ENCODE results near the gene MUC13.
"Not testable (repeated sequence)": the region's sequence is repeated elsewhere in the genome, so short reads cannot be mapped to it uniquely, and the experiment has no call there.

The MUC13 gene

GRCh38 chr3:124963755-124964154 is 29.2 kb upstream of the MUC13 start:
- Histone ChIP-seq H3K4me3 (no peak overlapping the region), H3K36me3 (replicated peaks) (no peaks in the 10 kb centered on the region), H3K4me1 (no peaks in the 10 kb centered on the region), H3K9me3 (no peaks in the 10 kb centered on the region), H3K27me3 (ENCODE audit: low read depth) (no peaks in the 10 kb centered on the region)
- in situ Hi-C loops (cut with MboI; ENCODE audit: low sequenced_read_pairs) = no loop called here
- no peak for DNase-seq (ENCODE audit: low spot score in 2 of 2)

GRCh38 chr3:124962403-124962940 is 27.9 kb upstream of the MUC13 start:
- in situ Hi-C loops (cut with MboI; ENCODE audit: low sequenced_read_pairs) = no loop called here
- Histone ChIP-seq H3K4me3 (no peak overlapping the region), H3K9me3 (no peaks in the 10 kb centered on the region), H3K4me1 (no peaks in the 10 kb centered on the region), H3K27me3 (ENCODE audit: low read depth) (no peaks in the 10 kb centered on the region), H3K36me3 (replicated peaks) (no peaks in the 10 kb centered on the region)
- DNase-seq (ENCODE audit: low spot score in 2 of 2) = peak; percentile 14 to 65

DNA sequence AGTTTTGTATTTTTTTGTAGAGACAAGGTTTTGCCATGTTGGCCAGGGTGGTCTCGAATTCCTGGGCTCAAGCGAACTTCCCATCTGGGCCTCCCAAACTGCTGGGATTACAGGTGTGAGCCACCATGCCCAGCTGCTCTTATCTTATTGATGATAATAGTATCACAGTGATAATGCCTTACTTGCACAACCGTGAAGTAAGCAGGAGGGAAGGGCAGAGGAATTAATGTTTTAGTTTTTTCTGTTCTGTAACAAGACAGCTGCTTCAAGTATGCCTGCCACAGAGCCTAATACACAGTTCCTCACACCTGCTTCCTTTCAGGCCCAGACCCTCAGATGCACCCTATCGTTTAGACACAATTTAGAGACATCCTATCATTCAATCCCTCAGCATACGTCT is 26.1 kb upstream of the MUC13 start:
- H3K9me3 ChIP-seq = no peaks in the 10 kb centered on the region

GRCh38 chr3:124960105-124960504 is 25.6 kb upstream of the MUC13 start:
- in situ Hi-C loops (cut with MboI; ENCODE audit: low sequenced_read_pairs) = no loop called here
- Histone ChIP-seq H3K27me3 (ENCODE audit: low read depth) (no peaks in the 10 kb centered on the region), H3K36me3 (replicated peaks) (no peaks in the 10 kb centered on the region), H3K4me1 (no peaks in the 10 kb centered on the region), H3K4me3 (no peak overlapping the region), H3K9me3 (no peaks in the 10 kb centered on the region)
- no peak for DNase-seq (ENCODE audit: low spot score in 2 of 2)

More for the DNA sequence above, 26.1 kb upstream of the MUC13 start:
- DNase-seq (ENCODE audit: low spot score in 2 of 2) = no peak
- Histone ChIP-seq H3K4me3 (no peak overlapping the region), H3K36me3 (replicated peaks) (no peaks in the 10 kb centered on the region), H3K27me3 (ENCODE audit: low read depth) (no peaks in the 10 kb centered on the region), H3K4me1 (no peaks in the 10 kb centered on the region)
- in situ Hi-C loops (cut with MboI; ENCODE audit: low sequenced_read_pairs) = no loop called here

DNA sequence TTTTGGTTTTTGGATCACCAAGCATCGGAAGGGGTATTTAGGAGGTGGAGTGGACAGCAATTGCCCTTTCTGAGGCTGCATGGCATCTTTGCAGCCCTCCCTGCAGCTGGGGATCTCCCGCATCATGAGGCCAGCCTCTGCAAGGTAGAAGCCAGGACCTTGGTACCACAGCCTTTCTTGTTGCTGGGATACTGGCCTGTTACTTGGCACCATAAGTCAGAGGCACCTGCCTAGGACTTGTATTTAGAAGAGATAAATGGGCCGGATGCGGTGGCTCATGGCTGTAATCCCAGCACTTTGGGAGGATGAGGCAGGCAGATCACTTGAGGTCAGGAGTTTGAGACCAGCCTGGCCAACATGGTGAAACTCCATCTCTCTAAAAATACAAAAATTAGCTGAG is 23.4 kb upstream of the MUC13 start:
- H3K4me3 ChIP-seq; H3K36me3 ChIP-seq (replicated peaks); H3K27me3 ChIP-seq (ENCODE audit: low read depth); H3K9me3 ChIP-seq; in situ Hi-C loops (cut with MboI; ENCODE audit: low sequenced_read_pairs); H3K4me1 ChIP-seq; DNase-seq (ENCODE audit: low spot score in 2 of 2): not testable (repeated sequence)

DNA sequence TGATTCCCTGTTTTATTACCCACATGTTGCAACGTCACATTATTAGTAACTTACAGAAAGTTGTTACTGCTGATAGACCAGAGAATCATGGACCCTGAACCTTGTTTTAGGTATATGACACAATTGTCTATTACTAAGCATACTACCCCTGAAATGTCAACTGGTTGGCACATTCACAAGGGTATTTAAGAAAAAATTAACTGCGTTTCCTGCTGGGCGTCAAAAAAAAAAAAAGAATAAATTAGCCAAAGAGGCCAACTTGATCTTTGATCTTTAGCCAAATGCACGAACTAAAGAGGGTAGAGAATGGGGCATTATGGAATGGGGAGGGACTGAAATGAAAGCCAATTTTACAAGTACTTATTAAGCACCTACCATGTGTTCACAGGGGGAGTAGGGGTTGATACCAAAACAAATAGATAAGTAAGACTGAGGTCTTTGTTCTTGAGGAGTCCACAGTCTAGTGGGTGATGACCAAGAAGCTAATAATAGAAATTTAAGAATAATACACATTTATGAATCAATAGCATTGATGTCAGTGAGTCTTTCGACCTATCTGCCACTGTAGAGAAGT is 17.8 kb upstream of the MUC13 start:
- no peaks in the 10 kb centered on the region; the same call in 1 of the 2 replicates for H3K27me3 ChIP-seq (ENCODE audit: low read depth)
- H3K4me3 ChIP-seq = no peak overlapping the region
- no peaks in the 10 kb centered on the region for H3K4me1 ChIP-seq
- in situ Hi-C loops (cut with MboI; ENCODE audit: low sequenced_read_pairs) = no loop called here
- H3K9me3 ChIP-seq = no peaks in the 10 kb centered on the region
- no peak for DNase-seq (ENCODE audit: low spot score in 2 of 2)
- H3K36me3 ChIP-seq (replicated peaks) = no peaks in the 10 kb centered on the region

- DNase-seq (ENCODE audit: low spot score in 2 of 2) = no peak
- Histone ChIP-seq H3K4me1 (no peaks in the 10 kb centered on the region), H3K9me3 (no peaks in the 10 kb centered on the region), H3K4me3 (no peak overlapping the region), H3K36me3 (replicated peaks) (no peaks in the 10 kb centered on the region), H3K27me3 (ENCODE audit: low read depth) (no peaks in the 10 kb centered on the region; the same call in 1 of the 2 replicates)
- in situ Hi-C loops (cut with MboI; ENCODE audit: low sequenced_read_pairs) = no loop called here
Measured at GRCh38 chr3:124951511-124952281, 17.1 kb upstream of the MUC13 start.

DNA sequence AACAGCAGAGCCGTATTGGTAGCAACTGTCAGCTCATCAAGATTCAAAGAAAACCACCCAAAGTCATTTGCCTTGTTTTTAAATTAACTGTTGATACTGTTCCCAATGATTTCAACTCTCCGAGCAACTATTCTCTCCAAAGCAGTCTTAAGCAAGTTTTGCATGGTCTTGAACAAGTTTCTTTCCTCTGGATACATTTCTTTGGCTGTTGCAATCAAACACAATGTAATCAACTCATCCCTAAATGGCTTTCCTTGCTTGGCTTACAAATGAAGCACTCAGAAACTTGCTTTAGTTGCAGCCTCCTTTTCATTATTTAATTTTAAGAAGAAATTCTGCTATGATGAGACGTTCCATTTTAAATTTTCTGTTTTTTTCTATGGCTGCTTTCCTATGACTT is 15.5 kb upstream of the MUC13 start:
- in situ Hi-C loops (cut with MboI; ENCODE audit: low sequenced_read_pairs) = no loop called here
- Histone ChIP-seq H3K27me3 (ENCODE audit: low read depth) (no peaks in the 10 kb centered on the region; the same call in 1 of the 2 replicates), H3K4me3 (no peak overlapping the region), H3K4me1 (no peaks in the 10 kb centered on the region), H3K9me3 (no peaks in the 10 kb centered on the region), H3K36me3 (replicated peaks) (no peaks in the 10 kb centered on the region)
- DNase-seq (ENCODE audit: low spot score in 2 of 2) = no peak

- H3K4me1 ChIP-seq = no peaks in the 10 kb centered on the region
- H3K9me3 ChIP-seq = no peaks in the 10 kb centered on the region
- no peaks in the 10 kb centered on the region for H3K27me3 ChIP-seq (ENCODE audit: low read depth)
- H3K4me3 ChIP-seq = no peak overlapping the region
- DNase-seq (ENCODE audit: low spot score in 2 of 2) = no peak
- in situ Hi-C loops (cut with MboI; ENCODE audit: low sequenced_read_pairs) = loop anchor here (25.0 kb wide), 1 partner anchor 495 kb away; no protein-coding TSS in a partner anchor
- H3K36me3 ChIP-seq (replicated peaks) = no peaks in the 10 kb centered on the region
Measured at GRCh38 chr3:124942613-124943012, 8.1 kb upstream of the MUC13 start.

DNA sequence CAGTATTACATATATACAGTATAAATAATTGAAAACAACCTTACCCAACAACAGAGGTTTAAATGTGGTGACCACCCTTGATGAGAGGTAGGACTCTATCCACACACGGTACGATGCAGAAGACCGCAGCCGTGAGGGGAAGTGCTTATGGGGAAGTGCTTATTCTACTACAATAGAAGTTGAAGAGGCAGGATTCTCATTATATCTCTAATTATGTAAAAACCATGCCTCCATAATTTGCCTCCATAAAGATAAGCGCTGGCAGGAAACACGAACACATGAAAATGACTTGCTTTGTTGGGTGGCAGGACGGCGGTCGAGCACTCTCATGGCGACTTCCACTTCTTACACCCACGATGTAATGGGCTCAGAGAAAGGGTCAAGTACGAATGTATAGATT is 7.2 kb upstream of the MUC13 start:
- peaks cover 3% of the 10 kb centered on the region; the same call in 1 of the 2 replicates for H3K9me3 ChIP-seq
- no peaks in the 10 kb centered on the region for H3K4me1 ChIP-seq
- no peak for DNase-seq (ENCODE audit: low spot score in 2 of 2)
- H3K36me3 ChIP-seq (replicated peaks) = no peaks in the 10 kb centered on the region
- in situ Hi-C loops (cut with MboI; ENCODE audit: low sequenced_read_pairs) = loop anchor here (25.0 kb wide), 1 partner anchor 496 kb away; no protein-coding TSS in a partner anchor
- no peaks in the 10 kb centered on the region; the same call in 1 of the 2 replicates for H3K27me3 ChIP-seq (ENCODE audit: low read depth)
- H3K4me3 ChIP-seq = no peak overlapping the region

DNA sequence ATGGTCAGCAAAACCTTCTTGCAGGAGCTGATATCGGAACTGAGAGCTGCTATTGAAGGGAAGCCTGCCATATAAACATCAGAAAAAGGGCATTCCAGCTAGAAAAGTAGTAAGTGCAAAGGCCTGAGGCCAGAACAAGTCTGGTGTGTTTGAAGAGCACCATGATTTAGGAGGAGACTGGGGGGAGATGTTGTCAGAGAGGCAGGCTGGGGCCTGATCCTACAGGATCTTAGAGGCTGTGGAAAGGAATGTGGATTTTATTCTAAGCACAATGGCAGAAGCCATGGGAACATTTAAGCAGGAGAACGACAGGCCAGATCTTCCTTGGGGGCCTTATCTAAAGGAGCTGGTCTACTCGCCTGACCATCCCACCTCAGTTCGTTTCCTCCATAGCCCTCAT is 5.1 kb upstream of the MUC13 start:
- Histone ChIP-seq H3K27me3 (ENCODE audit: low read depth) (no peaks in the 10 kb centered on the region; the same call in 1 of the 2 replicates), H3K4me3 (no peak overlapping the region), H3K4me1 (peaks cover 4% of the 10 kb centered on the region), H3K9me3 (peaks cover 7% of the 10 kb centered on the region), H3K36me3 (replicated peaks) (no peaks in the 10 kb centered on the region)
- in situ Hi-C loops (cut with MboI; ENCODE audit: low sequenced_read_pairs) = loop anchor here (25.0 kb wide), 1 partner anchor 498 kb away; no protein-coding TSS in a partner anchor
- no peak for DNase-seq (ENCODE audit: low spot score in 2 of 2)

- Histone ChIP-seq H3K4me3 (no peak overlapping the region), H3K9me3 (peaks cover 7% of the 10 kb centered on the region), H3K4me1 (peaks cover 4% of the 10 kb centered on the region), H3K27me3 (ENCODE audit: low read depth) (no peaks in the 10 kb centered on the region; the same call in 1 of the 2 replicates), H3K36me3 (replicated peaks) (no peaks in the 10 kb centered on the region)
- in situ Hi-C loops (cut with MboI; ENCODE audit: low sequenced_read_pairs) = loop anchor here (25.0 kb wide), 1 partner anchor 498 kb away; no protein-coding TSS in a partner anchor
- no peak for DNase-seq (ENCODE audit: low spot score in 2 of 2)
Measured at GRCh38 chr3:124938896-124939295, 4.3 kb upstream of the MUC13 start.

DNA sequence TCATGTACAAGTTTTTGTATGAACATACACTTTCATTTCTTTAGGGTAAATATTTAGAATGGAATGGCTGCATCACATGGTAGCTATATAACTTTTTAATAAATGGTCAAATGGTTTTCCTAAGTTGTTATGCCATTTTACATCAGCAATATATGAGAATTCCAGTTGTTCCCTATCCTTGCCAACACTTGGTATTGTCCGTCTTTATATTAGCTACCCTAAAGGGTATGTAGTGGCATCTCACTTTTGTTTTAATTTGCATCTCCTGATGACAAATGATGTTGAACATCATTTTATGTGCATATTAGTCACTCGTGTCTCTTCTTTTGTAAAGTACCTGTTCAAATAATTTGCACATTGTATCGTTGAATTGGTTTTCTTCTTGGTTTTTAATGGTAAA is 2.5 kb upstream of the MUC13 start:
- Histone ChIP-seq H3K4me1 (peaks cover 4% of the 10 kb centered on the region), H3K4me3 (no peak overlapping the region), H3K9me3 (peaks cover 7% of the 10 kb centered on the region), H3K27me3 (ENCODE audit: low read depth) (peaks cover 2% of the 10 kb centered on the region; the same call in 1 of the 2 replicates), H3K36me3 (replicated peaks) (no peaks in the 10 kb centered on the region)
- in situ Hi-C loops (cut with MboI; ENCODE audit: low sequenced_read_pairs) = loop anchor here (25.0 kb wide), 1 partner anchor 500 kb away; no protein-coding TSS in a partner anchor
- DNase-seq (ENCODE audit: low spot score in 2 of 2) = no peak

All from HAP-1 (cell line).